GM12891 (cell line): ENCODE data around the gene CPB2.

ENCODE experiments used
- PAX5 ChIP-seq: IDR thresholded peaks from 2 replicates; pipeline ENCODE4 v1.6.1; 2011; ENCODE audit warnings: low read length, moderate library complexity, mild to moderate bottlenecking; ENCODE audit not compliant: insufficient read depth, severe bottlenecking
- POLR2A ChIP-seq: IDR thresholded peaks from 2 replicates; pipeline ENCODE4 v1.6.1; 2011; ENCODE audit warnings: low read depth, low read length, control low read depth
- POLR2AphosphoS5 ChIP-seq: IDR thresholded peaks from 2 replicates; pipeline ENCODE4 v1.6.1; 2011; ENCODE audit warnings: low read depth, low read length, control low read depth
- SPI1 ChIP-seq: IDR thresholded peaks from 2 replicates; pipeline ENCODE4 v1.6.1; 2011; ENCODE audit warnings: low read depth, low read length, control low read depth
- TAF1 ChIP-seq: IDR thresholded peaks from 2 replicates; pipeline ENCODE4 v1.6.1; 2011; ENCODE audit warnings: low read depth, low read length, control low read depth

DNA sequence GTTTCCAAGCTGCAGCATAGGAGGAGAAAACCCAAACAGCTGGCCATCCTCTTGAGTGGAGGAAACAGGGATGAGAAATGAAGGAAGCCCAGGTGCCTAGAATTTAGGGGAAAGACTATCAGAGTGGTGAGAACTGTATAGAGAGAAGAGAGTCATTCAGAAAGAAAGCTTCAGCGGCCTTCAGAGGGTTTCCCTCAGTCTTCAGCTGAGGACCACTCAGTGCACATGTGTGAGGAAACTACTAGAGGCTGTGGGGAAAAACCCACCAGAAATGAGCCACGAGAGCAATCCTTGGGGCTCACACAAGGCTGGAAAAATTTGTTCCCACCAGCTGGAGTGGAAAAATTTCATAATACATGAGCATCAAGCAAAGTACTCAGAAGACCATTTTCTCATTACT is 35.2 kb upstream of the CPB2 start:
- TF ChIP-seq POLR2A (no peak), TAF1 (no peak), POLR2AphosphoS5 (no peak), PAX5 (no peak), SPI1 (no peak)
